HG03558 (cell line): ENCODE results near the gene NET1.

Experiments
- ATAC-seq: cut with Tn5 transposase; IDR thresholded peaks from one replicate; pipeline ENCODE4 v1.9.1; 2021; ENCODE audit warnings: moderate number of reproducible peaks; ENCODE audit not compliant: unreplicated experiment; ENCODE audit errors: extremely low read depth

Gene NET1

GRCh38 chr10:5496261-5497250, 84.2 kb downstream of the NET1 start:
- no peak for ATAC-seq

- ATAC-seq, result no peak
Observed at GRCh38 chr10:5497289-5497688, 84.9 kb downstream of the NET1 start.

GRCh38 chr10:5497948-5498730, 85.8 kb downstream of the NET1 start:
- ATAC-seq, result no peak

GRCh38 chr10:5498791-5499492, 86.6 kb downstream of the NET1 start:
- ATAC-seq, result no peak

- ATAC-seq, result no peak
Observed at GRCh38 chr10:5499493-5500140, 87.3 kb downstream of the NET1 start, which contains the start of gene CALML5. CALML5 (minus strand) TSS chr10:5499570; CDS start chr10:5499438, 132 bp downstream.

GRCh38 chr10:5500162-5500670, 87.9 kb downstream of the NET1 start:
- no peak for ATAC-seq

- ATAC-seq, result no peak
Observed at GRCh38 chr10:5500910-5501309, 88.6 kb downstream of the NET1 start.

- ATAC-seq, result no peak
Observed at GRCh38 chr10:5502061-5502521, 89.7 kb downstream of the NET1 start.

GRCh38 chr10:5502571-5503476, 90.5 kb downstream of the NET1 start:
- no peak for ATAC-seq

- no peak for ATAC-seq
Observed at GRCh38 chr10:5503477-5503835, 91.1 kb downstream of the NET1 start.

GRCh38 chr10:5504146-5505072, 92.1 kb downstream of the NET1 start:
- no peak for ATAC-seq

GRCh38 chr10:5506246-5506645, 93.9 kb downstream of the NET1 start:
- ATAC-seq, result no peak

GRCh38 chr10:5506751-5507648, 94.6 kb downstream of the NET1 start:
- ATAC-seq, result no peak

- ATAC-seq, result no peak
Observed at GRCh38 chr10:5507649-5508131, 95.3 kb downstream of the NET1 start.

- ATAC-seq, result no peak
Observed at GRCh38 chr10:5508161-5508604, 95.8 kb downstream of the NET1 start.
